ACHN (cell line): ENCODE measurements around the gene ZNF514.
A peak's percentile ranks its signal among the peaks of the same experiment; 100 is the strongest.
"Not testable (repeated sequence)": the region's sequence is repeated elsewhere in the genome, so short reads cannot be mapped to it uniquely, and the experiment has no call there.

Experiments
- DNase-seq: peaks from one replicate; pipeline ENCODE4 v3.0.0-alpha.2; 2015
- in situ Hi-C: cut with HindIII; loops from 2 replicates; pipeline ENCODE4 v1.10.0; 2017; ENCODE audit warnings: low sequenced_read_pairs, low pct_ligation_motif_present, low pct_unique_long_range_greater_than_20kb

The ZNF514 gene

GRCh38 chr2:95149397-95149984, 10.2 kb downstream of the ZNF514 start:
- in situ Hi-C loops = no loop called here

GRCh38 chr2:95143838-95144237, 15.8 kb downstream of the ZNF514 start:
- no peak for DNase-seq
- in situ Hi-C loops = no loop called here

More at GRCh38 chr2:95149397-95149984, 10.2 kb downstream of the ZNF514 start:
- peak; percentile 10 for DNase-seq

GRCh38 chr2:95138702-95139101, 20.9 kb downstream of the ZNF514 start:
- DNase-seq = no peak
- in situ Hi-C loops = no loop called here

GRCh38 chr2:95122197-95122551, 37.5 kb downstream of the ZNF514 start:
- in situ Hi-C loops = no loop called here
- no peak for DNase-seq

GRCh38 chr2:95121407-95122196, 38.0 kb downstream of the ZNF514 start, which contains the start of gene MRPS5:
Gene MRPS5, minus strand, starts transcription at chr2:95121808. Its CDS starts 17 bp downstream, at chr2:95121791.
- in situ Hi-C loops = no loop called here

GRCh38 chr2:95121093-95121406, 38.6 kb downstream of the ZNF514 start:
- in situ Hi-C loops = no loop called here

More at GRCh38 chr2:95121407-95122196, 38.0 kb downstream of the ZNF514 start, which contains the start of gene MRPS5:
- peak; percentile 80 for DNase-seq

GRCh38 chr2:95115418-95115817, 44.2 kb downstream of the ZNF514 start:
- DNase-seq = peak; percentile 77
- in situ Hi-C loops = no loop called here

More at GRCh38 chr2:95121093-95121406, 38.6 kb downstream of the ZNF514 start:
- DNase-seq = no peak

GRCh38 chr2:95113464-95113863, 46.2 kb downstream of the ZNF514 start:
- no peak for DNase-seq
- in situ Hi-C loops = no loop called here

- no peak for DNase-seq
- in situ Hi-C loops = no loop called here
Observed at GRCh38 chr2:95110395-95110794, 49.3 kb downstream of the ZNF514 start.

GRCh38 chr2:95109260-95109659, 50.4 kb downstream of the ZNF514 start:
- no peak for DNase-seq
- in situ Hi-C loops = no loop called here

- no peak for DNase-seq
- in situ Hi-C loops = no loop called here
Observed at GRCh38 chr2:95106081-95106480, 53.6 kb downstream of the ZNF514 start.

- in situ Hi-C loops = no loop called here
- no peak for DNase-seq
Observed at GRCh38 chr2:95104606-95105005, 55.0 kb downstream of the ZNF514 start.

GRCh38 chr2:95099910-95100309, 59.7 kb downstream of the ZNF514 start:
- in situ Hi-C loops = no loop called here
- DNase-seq = no peak

- in situ Hi-C loops, DNase-seq: not testable (repeated sequence)
Observed at GRCh38 chr2:95098273-95098672, 61.4 kb downstream of the ZNF514 start.
